GM13977 (cell line): ENCODE results near the gene ERC2.

Source experiments
- DNase-seq: peaks from one replicate; pipeline ENCODE4 v3.0.0; 2012; ENCODE audit warnings: low spot score
- CTCF ChIP-seq: IDR thresholded peaks from 2 replicates; pipeline ENCODE4 v1.5.1; 2012; ENCODE audit warnings: mild to moderate bottlenecking, control low read depth; ENCODE audit not compliant: insufficient read depth; ENCODE audit errors: extremely low read depth, missing control alignments
- in situ Hi-C: fragments of 300-500 bp; cut with MboI; formaldehyde crosslinking; loops from one replicate; pipeline ENCODE4 v1.12.0; 2022; ENCODE audit warnings: low sequenced_read_pairs, low pct_unique_long_range_greater_than_20kb, mixed read lengths, inconsistent platforms; ENCODE audit not compliant: unreplicated experiment

ERC2 gene

DNA sequence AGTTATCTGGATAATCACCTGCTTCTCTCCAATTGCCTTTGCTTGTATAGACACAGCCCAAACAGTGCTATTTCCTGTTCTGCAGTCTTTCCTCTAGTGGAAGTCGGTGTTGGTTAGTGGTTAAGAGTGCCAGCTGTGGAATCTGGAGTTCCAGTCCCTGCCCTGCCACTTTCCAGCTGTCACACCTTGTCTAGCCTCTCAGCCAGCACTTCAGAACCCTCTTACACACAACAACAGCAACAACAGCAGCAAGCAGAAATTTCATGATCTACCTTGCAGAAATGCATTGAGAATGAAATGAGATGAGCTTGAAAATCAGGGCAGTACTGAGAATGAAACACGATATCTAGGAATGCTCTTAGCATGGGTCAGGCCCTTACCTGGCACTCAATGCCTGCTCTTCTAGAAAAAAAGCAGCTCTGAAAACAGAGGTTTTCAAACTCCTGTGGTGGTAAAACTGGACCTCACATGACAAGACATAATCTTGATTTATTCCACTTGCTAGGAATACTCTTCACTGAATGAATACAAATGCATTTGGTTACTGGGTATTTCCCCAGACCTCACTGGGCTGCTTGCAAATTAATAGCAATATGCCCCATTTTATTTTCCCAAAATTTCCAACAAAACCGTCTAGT is 977.9 kb downstream of the ERC2 start:
- in situ Hi-C loops: loop anchor here (10.0 kb wide), 1 partner anchor 234 kb away; no protein-coding TSS in a partner anchor
- no peak for DNase-seq
- TF ChIP-seq CTCF: no peak

DNA sequence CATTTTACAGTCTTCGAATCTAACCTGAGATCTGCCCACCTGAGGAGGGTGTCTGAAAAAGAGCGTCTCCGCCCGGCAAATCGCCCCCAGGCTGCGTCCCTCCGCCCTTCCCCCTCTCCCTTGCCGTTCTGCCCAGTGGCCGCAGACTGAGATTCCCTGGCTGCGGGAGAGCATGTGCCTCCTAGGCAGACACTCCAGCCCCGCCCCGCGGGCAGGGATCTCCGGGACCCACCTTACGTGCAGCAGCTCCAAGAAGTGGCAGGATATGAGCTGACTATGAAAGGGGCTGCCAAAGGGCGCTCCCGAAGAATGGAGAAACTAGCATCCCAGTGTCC is 978.5 kb downstream of the ERC2 start:
- in situ Hi-C loops: loop anchor here (10.0 kb wide), 2 partner anchors 235 to 255 kb away; no protein-coding TSS in a partner anchor
- no peak for TF ChIP-seq CTCF
- DNase-seq: no peak

DNA sequence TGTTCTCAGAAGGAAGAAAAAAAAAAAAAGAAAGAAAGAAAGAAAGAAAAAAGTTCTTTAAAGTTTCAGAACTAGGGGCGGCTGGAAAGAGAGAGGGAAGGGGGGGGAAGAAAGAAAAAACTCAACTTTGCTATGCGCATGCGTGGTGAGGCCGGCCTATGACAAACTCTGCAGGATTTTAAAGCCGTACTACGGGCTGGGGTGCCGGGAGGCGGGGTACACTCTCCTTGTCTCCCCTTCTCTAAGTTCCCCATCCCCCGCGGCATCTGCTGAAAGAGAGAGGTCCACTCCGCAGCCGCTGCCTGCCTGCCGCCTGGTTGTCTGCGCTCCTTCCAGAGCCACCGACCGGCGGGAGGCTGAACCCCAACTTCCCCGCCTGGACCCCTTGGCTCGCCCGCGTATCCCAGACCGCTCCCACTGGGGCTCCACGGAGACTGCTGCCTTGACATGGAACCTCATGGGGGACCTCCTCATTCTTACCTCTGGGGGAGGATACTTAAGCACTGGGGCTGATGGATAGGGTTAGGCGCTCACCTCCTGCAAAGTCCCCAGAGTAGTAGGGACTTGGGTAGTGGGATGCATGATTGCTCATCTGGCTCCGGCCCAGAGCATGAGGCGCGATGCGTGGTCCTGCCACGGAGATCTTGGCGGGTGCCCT is 979.7 kb downstream of the ERC2 start:
- TF ChIP-seq CTCF: no peak
- in situ Hi-C loops: loop anchor here (10.0 kb wide), 1 partner anchor 256 kb away; no protein-coding TSS in a partner anchor
- DNase-seq: peak; percentile 85

- DNase-seq: peak; percentile 63
- TF ChIP-seq CTCF: no peak
- in situ Hi-C loops: loop anchor here (10.0 kb wide), 1 partner anchor 257 kb away; no protein-coding TSS in a partner anchor
Observed at GRCh38 chr3:55487381-55488241, 980.7 kb downstream of the ERC2 start.

GRCh38 chr3:55486857-55487380 is 981.3 kb downstream of the ERC2 start, which contains the start of gene WNT5A:
TSS of gene WNT5A (minus strand) at chr3:55487306. CDS start at chr3:55486985, 321 bp downstream.
- no peak for DNase-seq
- in situ Hi-C loops: loop anchor here (10.0 kb wide), 1 partner anchor 258 kb away; no protein-coding TSS in a partner anchor
- TF ChIP-seq CTCF: no peak

DNA sequence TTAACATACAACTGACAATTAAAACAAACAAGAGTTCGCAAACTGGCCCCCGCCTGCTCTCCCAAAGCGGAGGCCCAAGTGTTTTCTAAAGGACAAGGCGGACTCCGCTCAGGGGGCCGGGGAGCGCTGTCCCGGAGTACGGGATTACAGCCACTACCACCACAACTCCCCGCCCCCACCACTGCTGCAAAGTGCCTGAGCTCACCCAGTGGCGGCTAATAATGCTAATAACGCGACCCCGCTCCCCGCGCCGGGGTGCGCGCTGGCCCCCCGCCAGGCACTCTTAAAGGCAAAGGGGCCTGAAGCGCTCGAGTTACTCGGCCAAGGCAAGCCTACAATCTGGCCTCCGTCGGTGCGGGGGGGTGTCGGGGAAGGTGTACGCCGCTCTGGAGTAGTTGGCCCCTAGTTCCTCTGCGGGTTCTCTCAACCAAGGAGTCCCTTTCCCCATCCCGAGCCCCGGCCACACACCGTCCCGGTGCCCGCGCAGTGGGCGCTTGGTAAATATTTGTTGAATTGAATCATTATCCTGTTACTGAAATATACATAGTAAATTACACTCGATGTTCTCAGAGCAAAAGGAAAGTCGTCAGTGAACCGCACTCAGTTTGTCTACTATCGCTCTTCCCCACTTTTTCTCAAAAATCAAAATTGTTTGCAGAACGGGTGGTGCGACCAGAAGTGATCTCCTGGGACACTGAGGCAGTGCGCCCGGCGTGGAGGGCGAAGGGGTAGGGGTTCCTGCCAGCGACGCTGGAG is 982.0 kb downstream of the ERC2 start:
- no peak for DNase-seq
- no peak for TF ChIP-seq CTCF
- in situ Hi-C loops: loop anchor here (10.0 kb wide), 1 partner anchor 259 kb away; no protein-coding TSS in a partner anchor
